Suprapubic skin (tissue), 4 donors: Measurements from ENCODE around the gene LEP. TPM values are rescaled to one million over a fixed set of nuclear protein-coding genes. Genes with fewer than 3 reads are reported as not detected.

Source experiments
- DNase-seq, 2 donors: peaks; one replicate each; pipeline ENCODE4 v3.0.0-alpha.2; 2019; ENCODE audit warnings: low spot score in 2 of 2
- H3K27ac ChIP-seq: fragments of 200-600 bp; sonication (generic); one replicate; pipeline ENCODE4 v1.5.1; 2019
- H3K27me3 ChIP-seq: fragments of 200-600 bp; sonication (generic); one replicate; pipeline ENCODE4 v1.5.1; 2019
- H3K36me3 ChIP-seq: fragments of 200-600 bp; sonication (generic); one replicate; pipeline ENCODE4 v1.5.1; 2019
- H3K4me1 ChIP-seq: fragments of 200-600 bp; sonication (generic); one replicate; pipeline ENCODE4 v1.5.1; 2019
- H3K4me3 ChIP-seq: fragments of 200-600 bp; sonication (generic); one replicate; pipeline ENCODE4 v1.5.1; 2019; ENCODE audit warnings: mild to moderate bottlenecking
- H3K9me3 ChIP-seq: fragments of 200-600 bp; sonication (generic); one replicate; pipeline ENCODE4 v1.5.1; 2019
- CTCF ChIP-seq, 2 donors: fragments of 200-600 bp in 1 of 2; fragments of 450-650 bp in 1 of 2; sonication (generic) in 1 of 2; IDR thresholded peaks; one replicate each; pipeline ENCODE4 v1.5.1; 2016 to 2019; ENCODE audit warnings: antibody characterized with exemption in 2 of 2, mild to moderate bottlenecking in 1 of 2, moderate library complexity in 1 of 2
- EP300 ChIP-seq: sonication (generic); formaldehyde crosslinking; IDR thresholded peaks from one replicate; pipeline ENCODE4 v1.6.1; 2017; ENCODE audit warnings: antibody characterized with exemption
- POLR2A ChIP-seq, 2 donors: fragments of 450-650 bp; IDR thresholded peaks; one replicate each; pipeline ENCODE4 v1.6.1; 2017; ENCODE audit warnings: antibody characterized with exemption in 2 of 2, mild to moderate bottlenecking in 2 of 2, moderate library complexity in 2 of 2
- POLR2AphosphoS5 ChIP-seq, 3 donors: sonication (generic); formaldehyde crosslinking; IDR thresholded peaks; one replicate each; pipeline ENCODE4 v1.6.1; 2017; ENCODE audit warnings: antibody characterized with exemption in 3 of 3
- WGBS: methylation state at CpG from one replicate; pipeline ENCODE4 v1.1.5; 2018; 5-methylcytosine and 5-hydroxymethylcytosine counted together
- total RNA-seq, 4 donors: library from RNA; depleted of rRNA; stranded (reverse); fragments of >200 nt; gene quantifications; one replicate each; pipeline ENCODE4 v1.1.0, GENCODE V29; 2016

The LEP gene
- total RNA-seq, 4 donors from 2014 or later: 0.76 to 11.8 (median 4.8) TPM

DNA sequence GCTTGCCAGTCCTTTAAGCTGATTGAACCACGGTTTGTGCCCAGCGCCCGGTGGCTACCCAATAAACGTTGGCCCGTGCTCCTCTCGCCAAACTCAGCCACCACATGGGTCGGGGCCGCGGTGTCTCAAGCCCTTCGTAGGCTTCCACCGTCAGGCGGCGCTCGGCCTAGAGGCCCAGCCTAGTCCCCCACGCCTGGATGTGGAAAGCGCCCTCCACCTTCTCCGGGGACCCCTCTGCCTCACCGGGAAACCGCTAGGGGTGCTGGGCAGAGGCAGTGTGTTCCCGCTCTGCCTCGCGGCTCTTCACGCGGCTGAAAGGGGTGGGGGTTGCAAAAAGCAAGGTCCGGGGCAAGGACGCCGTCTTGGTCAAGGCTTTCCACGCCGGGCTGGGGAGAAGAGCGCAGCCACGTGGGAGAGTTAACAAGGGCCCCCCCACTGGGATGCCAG lies 29.8 kb downstream of the LEP start:
- TF ChIP-seq CTCF (IDR thresholded peaks at IDR 0.05): no peak
- TF ChIP-seq EP300: no peak
- TF ChIP-seq POLR2A (IDR thresholded peaks at IDR 0.05): no peak
- no peak for TF ChIP-seq POLR2AphosphoS5 (IDR thresholded peaks at IDR 0.05)
- 60% methylated on average over 17 of the region's 31 CpGs for WGBS
- Histone ChIP-seq H3K9me3 (no peaks in the 10 kb centered on the region), H3K4me1 (peaks cover 37% of the 10 kb centered on the region), H3K27me3 (peaks cover 14% of the 10 kb centered on the region), H3K27ac (no peak overlapping the region), H3K36me3 (no peaks in the 10 kb centered on the region), H3K4me3 (peak overlapping the region; percentile 49)
- no peak for DNase-seq

DNA sequence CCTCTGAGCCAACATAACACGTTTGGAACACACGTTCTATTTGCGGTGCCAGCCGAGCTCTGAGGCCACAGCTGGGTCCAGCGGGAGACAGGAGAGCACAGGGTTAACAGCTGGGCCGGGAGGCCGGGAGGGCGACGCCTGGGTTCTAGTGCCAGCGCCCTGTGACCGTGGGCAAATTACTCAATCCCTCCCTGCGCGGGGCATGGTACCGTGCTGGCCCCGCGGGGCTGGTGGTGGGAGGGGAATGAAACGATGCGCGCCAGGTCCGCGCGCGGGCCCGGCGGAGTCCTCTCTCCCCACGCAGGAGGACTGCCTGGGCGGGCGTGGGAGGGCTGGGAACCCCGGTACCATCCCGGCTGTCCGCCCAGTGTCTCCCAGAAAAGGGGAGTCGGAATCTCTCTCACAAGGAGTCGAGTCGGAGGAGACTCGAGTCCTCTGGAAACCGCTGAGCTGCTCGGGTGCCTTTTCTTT lies 30.4 kb downstream of the LEP start:
- no peak for TF ChIP-seq POLR2AphosphoS5 (IDR thresholded peaks at IDR 0.05)
- TF ChIP-seq EP300: no peak
- TF ChIP-seq CTCF (IDR thresholded peaks at IDR 0.05): no peak
- TF ChIP-seq POLR2A (IDR thresholded peaks at IDR 0.05): no peak
- WGBS: 19% methylated on average over 16 of the region's 37 CpGs
- Histone ChIP-seq H3K9me3 (no peaks in the 10 kb centered on the region), H3K4me1 (peaks cover 32% of the 10 kb centered on the region), H3K4me3 (peak overlapping the region; percentile 49), H3K36me3 (no peaks in the 10 kb centered on the region), H3K27me3 (peaks cover 14% of the 10 kb centered on the region), H3K27ac (no peak overlapping the region)
- DNase-seq: no peak

GRCh38 chr7:128271942-128272481 lies 30.9 kb downstream of the LEP start:
- Histone ChIP-seq H3K9me3 (no peaks in the 10 kb centered on the region), H3K4me3 (peak overlapping the region; percentile 49), H3K36me3 (no peaks in the 10 kb centered on the region), H3K27me3 (peaks cover 14% of the 10 kb centered on the region), H3K4me1 (peaks cover 26% of the 10 kb centered on the region), H3K27ac (no peak overlapping the region)
- TF ChIP-seq EP300 (no peak), POLR2AphosphoS5 (IDR thresholded peaks at IDR 0.05) (no peak), POLR2A (IDR thresholded peaks at IDR 0.05) (no peak), CTCF (IDR thresholded peaks at IDR 0.05) (no peak)
- whole genome bisulfite sequencing: 39% methylated on average over 25 of the region's 30 CpGs
- no peak for DNase-seq

- peaks cover 14% of the 10 kb centered on the region for H3K27me3 ChIP-seq
- peaks cover 19% of the 10 kb centered on the region for H3K4me1 ChIP-seq
- H3K36me3 ChIP-seq: no peaks in the 10 kb centered on the region
- WGBS: 81% methylated on average over 4 of the region's 4 CpGs
- H3K27ac ChIP-seq: no peak overlapping the region
- no peak overlapping the region for H3K4me3 ChIP-seq
- no peak for DNase-seq
- TF ChIP-seq CTCF (IDR thresholded peaks at IDR 0.05): no peak
- no peak for TF ChIP-seq POLR2A (IDR thresholded peaks at IDR 0.05)
- TF ChIP-seq POLR2AphosphoS5 (IDR thresholded peaks at IDR 0.05): no peak
- no peak for TF ChIP-seq EP300
- no peaks in the 10 kb centered on the region for H3K9me3 ChIP-seq
Measured at GRCh38 chr7:128274246-128274883, 33.3 kb downstream of the LEP start.

- no peak for DNase-seq
- WGBS: 52% methylated on average over 3 of the region's 3 CpGs
- Histone ChIP-seq H3K4me3 (no peak overlapping the region), H3K9me3 (no peaks in the 10 kb centered on the region), H3K36me3 (no peaks in the 10 kb centered on the region), H3K4me1 (peaks cover 19% of the 10 kb centered on the region), H3K27me3 (peaks cover 14% of the 10 kb centered on the region), H3K27ac (no peak overlapping the region)
- no peak for TF ChIP-seq EP300
- TF ChIP-seq POLR2AphosphoS5 (IDR thresholded peaks at IDR 0.05): no peak
- TF ChIP-seq CTCF (IDR thresholded peaks at IDR 0.05): no peak
- TF ChIP-seq POLR2A (IDR thresholded peaks at IDR 0.05): no peak
Measured at GRCh38 chr7:128274884-128275603, 34.0 kb downstream of the LEP start.
